ENCODE data around the gene C16orf86.

C16orf86 gene

DNA sequence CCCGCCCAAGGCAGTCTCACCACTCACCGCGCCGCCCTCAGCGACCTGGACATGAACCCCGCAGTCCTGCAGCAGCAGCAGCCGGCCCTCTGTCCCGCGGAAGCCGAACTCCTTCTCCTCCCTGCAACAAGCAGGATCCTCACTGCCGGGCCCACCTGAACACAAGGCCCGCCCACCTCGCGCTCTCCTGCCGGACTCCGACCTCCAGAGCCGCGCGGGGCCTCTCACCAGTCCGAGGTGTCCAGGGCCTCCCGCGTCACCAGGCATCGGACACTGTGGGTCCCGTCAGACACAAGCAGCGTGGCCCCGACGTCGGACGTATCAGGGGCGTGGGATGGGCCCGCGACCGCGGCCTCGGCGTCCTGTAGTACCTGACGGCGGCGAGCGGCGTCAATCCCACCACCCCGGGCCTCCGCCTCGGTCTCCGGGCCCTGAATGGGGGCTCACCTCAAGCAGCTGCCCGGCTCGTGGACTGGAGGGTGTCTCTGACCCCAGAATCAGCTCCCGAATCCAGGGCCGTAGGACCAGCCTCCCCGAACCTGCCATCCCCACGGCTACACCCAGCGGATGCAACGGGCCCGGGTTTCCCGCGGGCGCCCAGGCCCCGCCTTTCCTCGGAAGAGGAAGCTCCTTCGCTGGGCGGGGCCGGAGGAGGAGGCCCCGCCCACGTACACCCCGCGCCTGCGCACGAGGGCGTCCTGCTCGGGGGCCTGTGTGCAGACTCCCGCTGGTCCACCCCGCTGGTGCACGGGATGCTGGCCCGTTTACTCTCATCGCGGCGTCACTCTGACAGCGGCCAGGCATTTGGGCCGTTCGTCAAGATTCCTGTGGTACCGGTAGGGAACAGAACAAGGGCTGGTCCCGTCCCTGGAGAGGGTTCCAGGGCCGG lies 6.7 kb upstream of the C16orf86 start, which contains the start of gene ACD:
ACD (minus strand) TSS at position 586 of the 889 bp plus-strand sequence; CDS start at position 546, 40 bp downstream.
- peak within 1 kb of the TSS; percentile 78 for H3K27ac ChIP-seq
- DNase-seq = peak; percentile 68
- H3K36me3 ChIP-seq (replicated peaks) = no peaks in the 10 kb centered on the region
- peak within 1 kb of the TSS; percentile 85 for H3K4me3 ChIP-seq (ENCODE audit: low read depth, low read length)
- in situ Hi-C loops (cut with HindIII; ENCODE audit: low pct_ligation_motif_present, low sequenced_read_pairs) = no loop called here
- TF ChIP-seq, protein P1, sequence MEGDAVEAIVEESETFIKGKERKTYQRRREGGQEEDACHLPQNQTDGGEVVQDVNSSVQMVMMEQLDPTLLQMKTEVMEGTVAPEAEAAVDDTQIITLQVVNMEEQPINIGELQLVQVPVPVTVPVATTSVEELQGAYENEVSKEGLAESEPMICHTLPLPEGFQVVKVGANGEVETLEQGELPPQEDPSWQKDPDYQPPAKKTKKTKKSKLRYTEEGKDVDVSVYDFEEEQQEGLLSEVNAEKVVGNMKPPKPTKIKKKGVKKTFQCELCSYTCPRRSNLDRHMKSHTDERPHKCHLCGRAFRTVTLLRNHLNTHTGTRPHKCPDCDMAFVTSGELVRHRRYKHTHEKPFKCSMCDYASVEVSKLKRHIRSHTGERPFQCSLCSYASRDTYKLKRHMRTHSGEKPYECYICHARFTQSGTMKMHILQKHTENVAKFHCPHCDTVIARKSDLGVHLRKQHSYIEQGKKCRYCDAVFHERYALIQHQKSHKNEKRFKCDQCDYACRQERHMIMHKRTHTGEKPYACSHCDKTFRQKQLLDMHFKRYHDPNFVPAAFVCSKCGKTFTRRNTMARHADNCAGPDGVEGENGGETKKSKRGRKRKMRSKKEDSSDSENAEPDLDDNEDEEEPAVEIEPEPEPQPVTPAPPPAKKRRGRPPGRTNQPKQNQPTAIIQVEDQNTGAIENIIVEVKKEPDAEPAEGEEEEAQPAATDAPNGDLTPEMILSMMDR (IDR thresholded peaks at IDR 0.05; ENCODE audit: low read depth, low read length, missing control alignments) = no peak
- H3K27me3 ChIP-seq (replicated peaks) = no peaks in the 10 kb centered on the region

DNA sequence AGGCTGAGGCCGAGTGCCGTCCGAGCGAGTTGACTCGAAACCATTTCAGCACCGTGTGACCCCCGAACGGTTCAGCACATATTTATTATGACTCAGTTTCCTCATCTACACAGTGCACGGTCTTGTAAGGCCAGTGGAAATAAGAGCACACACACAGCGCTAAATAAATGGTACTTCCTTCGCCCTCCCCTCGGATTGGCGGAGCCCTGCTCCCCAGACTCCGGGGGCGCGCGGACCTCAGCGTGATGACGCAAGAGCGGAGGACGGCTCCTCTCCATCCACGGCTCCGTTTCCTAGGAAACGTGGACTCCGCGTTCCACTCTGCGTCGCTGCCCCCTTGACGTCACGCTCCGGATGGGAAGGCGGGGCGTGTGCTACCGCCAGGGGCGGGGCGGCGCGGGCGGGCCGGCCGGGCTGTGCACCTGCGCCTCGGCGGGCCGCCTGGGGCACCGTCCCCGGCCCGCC lies 6.0 kb upstream of the C16orf86 start, which contains the start of gene PARD6A:
PARD6A (plus strand) TSS at position 397 of the 465 bp plus-strand sequence. CDS start 79 bp downstream, outside the sequence.
- H3K27ac ChIP-seq = peak within 1 kb of the TSS; percentile 78
- H3K27me3 ChIP-seq (replicated peaks) = no peaks in the 10 kb centered on the region
- no peaks in the 10 kb centered on the region for H3K36me3 ChIP-seq (replicated peaks)
- in situ Hi-C loops (cut with HindIII; ENCODE audit: low pct_ligation_motif_present, low sequenced_read_pairs) = no loop called here
- TF ChIP-seq, protein P1 (IDR thresholded peaks at IDR 0.05; ENCODE audit: low read depth, low read length, missing control alignments) = no peak
- peak; percentile 89 for DNase-seq
- peak within 1 kb of the TSS; percentile 85 for H3K4me3 ChIP-seq (ENCODE audit: low read depth, low read length)

DNA sequence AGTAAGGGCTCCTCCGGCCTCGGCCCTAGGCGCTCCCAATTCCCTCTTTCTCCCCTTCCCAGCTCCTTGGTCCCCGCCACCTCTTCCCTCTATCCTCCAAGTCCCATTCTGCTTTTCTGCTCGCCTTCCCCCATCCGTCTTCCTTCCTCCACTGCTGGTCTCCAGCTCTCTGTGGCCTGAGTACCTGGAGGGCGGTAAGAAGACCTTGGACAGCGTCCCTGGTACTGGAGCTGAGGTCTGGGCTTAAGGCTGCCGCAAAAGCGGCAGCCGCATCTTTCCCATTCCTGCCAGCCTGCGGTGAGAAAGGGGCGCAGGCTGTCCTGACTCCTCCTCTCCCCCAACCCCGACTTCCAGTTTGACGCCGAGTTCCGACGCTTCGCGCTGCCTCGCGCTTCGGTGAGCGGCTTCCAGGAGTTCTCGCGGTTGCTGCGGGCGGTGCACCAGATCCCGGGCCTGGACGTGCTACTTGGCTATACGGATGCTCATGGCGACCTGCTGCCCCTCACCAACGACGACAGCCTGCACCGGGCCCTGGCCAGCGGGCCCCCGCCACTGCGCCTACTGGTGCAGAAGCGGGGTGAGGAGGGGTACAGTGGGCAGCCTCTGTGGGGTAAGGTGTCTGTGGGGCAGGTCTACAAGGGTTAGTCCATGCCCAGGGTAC lies 5.4 kb upstream of the C16orf86 start:
- TF ChIP-seq, protein P1 (IDR thresholded peaks at IDR 0.05; ENCODE audit: low read depth, low read length, missing control alignments) = no peak
- H3K4me3 ChIP-seq (ENCODE audit: low read depth, low read length) = peak overlapping the region; percentile 85
- in situ Hi-C loops (cut with HindIII; ENCODE audit: low pct_ligation_motif_present, low sequenced_read_pairs) = no loop called here
- DNase-seq = peak; percentile 25
- H3K27me3 ChIP-seq (replicated peaks) = no peaks in the 10 kb centered on the region
- H3K36me3 ChIP-seq (replicated peaks) = no peaks in the 10 kb centered on the region
- H3K27ac ChIP-seq = no peak overlapping the region

DNA sequence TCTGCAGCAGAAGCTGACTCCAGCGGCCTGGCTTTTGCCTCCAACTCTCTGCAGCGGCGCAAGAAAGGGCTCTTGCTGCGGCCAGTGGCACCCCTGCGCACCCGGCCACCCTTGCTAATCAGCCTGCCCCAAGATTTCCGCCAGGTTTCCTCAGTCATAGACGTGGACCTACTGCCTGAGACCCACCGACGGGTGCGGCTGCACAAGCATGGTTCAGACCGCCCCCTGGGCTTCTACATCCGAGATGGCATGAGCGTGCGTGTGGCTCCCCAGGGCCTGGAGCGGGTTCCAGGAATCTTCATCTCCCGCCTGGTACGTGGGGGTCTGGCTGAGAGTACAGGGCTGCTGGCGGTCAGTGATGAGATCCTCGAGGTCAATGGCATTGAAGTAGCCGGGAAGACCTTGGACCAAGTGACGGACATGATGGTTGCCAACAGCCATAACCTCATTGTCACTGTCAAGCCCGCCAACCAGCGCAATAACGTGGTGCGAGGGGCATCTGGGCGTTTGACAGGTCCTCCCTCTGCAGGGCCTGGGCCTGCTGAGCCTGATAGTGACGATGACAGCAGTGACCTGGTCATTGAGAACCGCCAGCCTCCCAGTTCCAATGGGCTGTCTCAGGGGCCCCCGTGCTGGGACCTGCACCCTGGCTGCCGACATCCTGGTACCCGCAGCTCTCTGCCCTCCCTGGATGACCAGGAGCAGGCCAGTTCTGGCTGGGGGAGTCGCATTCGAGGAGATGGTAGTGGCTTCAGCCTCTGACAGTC lies 4.5 kb upstream of the C16orf86 start:
- H3K4me3 ChIP-seq (ENCODE audit: low read depth, low read length) = no peak overlapping the region
- H3K27ac ChIP-seq = no peak overlapping the region
- in situ Hi-C loops (cut with HindIII; ENCODE audit: low pct_ligation_motif_present, low sequenced_read_pairs) = no loop called here
- TF ChIP-seq, protein P1 (IDR thresholded peaks at IDR 0.05; ENCODE audit: low read depth, low read length, missing control alignments) = no peak
- no peak for DNase-seq
- no peaks in the 10 kb centered on the region for H3K36me3 ChIP-seq (replicated peaks)
- no peaks in the 10 kb centered on the region for H3K27me3 ChIP-seq (replicated peaks)

DNA sequence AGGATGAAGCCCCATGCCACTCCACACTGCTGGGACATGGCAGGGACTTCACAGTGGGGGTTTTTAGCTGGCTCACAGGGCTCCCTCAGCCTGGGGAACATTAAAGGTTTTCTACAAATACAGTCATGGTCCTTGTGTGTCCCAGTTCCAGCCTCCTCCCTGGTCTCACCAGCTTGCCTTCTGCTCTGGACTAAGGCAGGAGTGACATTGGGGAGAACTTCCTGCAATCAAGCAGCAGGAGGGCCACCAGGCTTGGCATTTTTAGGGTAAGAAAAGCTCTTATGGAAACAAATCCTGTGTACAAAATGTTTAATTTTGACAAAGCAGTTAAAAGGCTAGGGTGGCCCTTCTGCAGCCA lies 4.0 kb upstream of the C16orf86 start:
- DNase-seq = no peak
- in situ Hi-C loops (cut with HindIII; ENCODE audit: low pct_ligation_motif_present, low sequenced_read_pairs) = no loop called here
- no peaks in the 10 kb centered on the region for H3K36me3 ChIP-seq (replicated peaks)
- TF ChIP-seq, protein P1 (IDR thresholded peaks at IDR 0.05; ENCODE audit: low read depth, low read length, missing control alignments) = no peak
- H3K27ac ChIP-seq = no peak overlapping the region
- H3K4me3 ChIP-seq (ENCODE audit: low read depth, low read length) = no peak overlapping the region
- no peaks in the 10 kb centered on the region for H3K27me3 ChIP-seq (replicated peaks)

All from brain microvascular endothelial cell (primary cell).